K562 (cell line): ENCODE results near the gene CSK. TPM values are rescaled to one million over a fixed set of nuclear protein-coding genes. Genes with fewer than 3 reads are reported as not detected.

Source experiments
- CREBBP ChIP-seq: IDR thresholded peaks from one replicate; pipeline ENCODE4 v1.6.1; 2012; ENCODE audit warnings: low read depth, mild to moderate bottlenecking, control low read depth, inconsistent platforms, low read length
- DIDO1 ChIP-seq: fragments of 450-650 bp; IDR thresholded peaks from 2 replicates; pipeline ENCODE4 v1.6.1; 2016; ENCODE audit warnings: low read depth, missing biosample characterization, missing genetic modification characterization
- HNRNPH1 ChIP-seq: fragments of 200-400 bp; formaldehyde crosslinking; optimal IDR thresholded peaks from 2 replicates; pipeline ENCODE3; 2017; ENCODE audit warnings: low read depth, mild to moderate bottlenecking, low read length, moderate library complexity
- KDM5B ChIP-seq: fragments of 200-600 bp; sonication (generic); IDR thresholded peaks from 2 replicates; pipeline ENCODE4 v1.6.1; 2012; ENCODE audit warnings: low read depth, mild to moderate bottlenecking, moderate library complexity, low read length, control low read depth, inconsistent platforms; ENCODE audit not compliant: insufficient replicate concordance
- MXI1 ChIP-seq: IDR thresholded peaks from 2 replicates; pipeline ENCODE4 v1.6.1; 2011; ENCODE audit warnings: low read depth, mild to moderate bottlenecking, improper control_type of control experiment, low read length
- PKNOX1 ChIP-seq: fragments of 450-650 bp; IDR thresholded peaks from 2 replicates; pipeline ENCODE4 v1.6.1; 2016
- RBM15 ChIP-seq: fragments of 200-400 bp; formaldehyde crosslinking; IDR thresholded peaks from 2 replicates; pipeline ENCODE4 v1.6.1; 2018; ENCODE audit warnings: mild to moderate bottlenecking, low read length, moderate library complexity; ENCODE audit not compliant: insufficient read depth
- SNRNP70 ChIP-seq: fragments of 200-400 bp; formaldehyde crosslinking; optimal IDR thresholded peaks from 2 replicates; pipeline ENCODE3; 2017; ENCODE audit warnings: low read depth, low read length
- TRIM25 ChIP-seq: fragments of 450-650 bp; IDR thresholded peaks from 2 replicates; pipeline ENCODE4 v1.7.0; 2016; ENCODE audit warnings: borderline replicate concordance
- ZBTB12 ChIP-seq: fragments of 250-450 bp; sonication (Bioruptor Pico); IDR thresholded peaks from 2 replicates; pipeline ENCODE4 v1.4.0; 2020
- ZNF318 ChIP-seq, 2 experiments: fragments of 450-650 bp; IDR thresholded peaks; 2 replicates each; pipeline ENCODE4 v1.6.1; 2016; ENCODE audit warnings: mild to moderate bottlenecking in 2 of 2, borderline replicate concordance in 1 of 2, low read depth in 1 of 2, moderate library complexity in 1 of 2
- ZNF561 ChIP-seq: fragments of 450-650 bp; formaldehyde crosslinking; conservative IDR thresholded peaks from 2 replicates; pipeline ENCODE4 v1.4.0; 2020; ENCODE audit warnings: mild to moderate bottlenecking, moderate library complexity
- polyA plus RNA-seq, 8 experiments: library from polyadenylated mRNA; depleted of rRNA in 4 of 8; stranded (reverse) in 5 of 8; unstranded in 3 of 8; fragments of >200 nt; fragmentation: Nextera tagmentation in 2 of 8; fragmentation: Illumina TruSeq in 1 of 8; extraction: Ambion mirVana in 2 of 8; extraction: Trizol in 1 of 8; gene quantifications; 2 replicates each; pipeline versions ENCODE4 v1.2.1 to v1.2.3, GENCODE V29; 2011 to 2014; ENCODE audit warnings: inconsistent platforms in 1 of 8, missing spikeins in 1 of 8
- total RNA-seq, 7 experiments: library from RNA; depleted of rRNA in 6 of 7; stranded (reverse); fragments of >200 nt in 6 of 7; fragmentation: Illumina TruSeq in 2 of 7; extraction: Trizol in 2 of 7; gene quantifications; 2 replicates each; pipeline versions ENCODE4 v1.2.1 to v1.2.3, GENCODE V29; 2011 to 2021; ENCODE audit warnings: low replicate concordance in 1 of 7

CSK gene
- total and polyA plus RNA-seq, 9 of the 15 experiments (the other 6 are each of a cell fraction or from before 2014, with no cell fraction given) = 1.5 to 112 (median 22.5) TPM

- TF ChIP-seq ZNF318 (IDR thresholded peaks at IDR 0.05; ENCODE audit: borderline replicate concordance in 1 of 2, low read depth in 1 of 2) (no peak), ZBTB12 (CRISPR knock-in tag) (no peak), DIDO1 (no peak), RBM15 (no peak), MXI1 (no peak), KDM5B (no peak), TRIM25 (no peak), HNRNPH1 (no peak), CREBBP (no peak), SNRNP70 (no peak), PKNOX1 (no peak), ZNF561 (CRISPR knock-in tag) (no peak)
Observed at GRCh38 chr15:74735305-74735704, 46.6 kb upstream of the CSK start (continued).
